Neural progenitor cell (in vitro differentiated cells): ENCODE measurements around the gene FKBP10. TPM values are rescaled to one million over a fixed set of nuclear protein-coding genes. Genes with fewer than 3 reads are reported as not detected.
"Not testable (repeated sequence)": the region's sequence is repeated elsewhere in the genome, so short reads cannot be mapped to it uniquely, and the experiment has no call there.

ENCODE experiments used
- DNase-seq: peaks from one replicate; pipeline ENCODE4 v3.0.0-alpha.2; 2016; ENCODE audit warnings: low spot score
- H2AFZ ChIP-seq: fragments of 200-600 bp; sonication (generic); replicated peaks from 2 replicates; pipeline ENCODE4 v1.6.1; 2016; ENCODE audit warnings: antibody characterized with exemption
- H3F3A ChIP-seq: fragments of 200-600 bp; sonication (generic); 2 replicates; pipeline ENCODE4 v1.6.1; 2016; ENCODE audit warnings: antibody characterized with exemption, low read depth
- H3K27ac ChIP-seq: fragments of 200-600 bp; sonication (generic); 2 replicates; pipeline ENCODE4 v1.5.1; 2016; ENCODE audit warnings: mild to moderate bottlenecking
- H3K27me3 ChIP-seq: fragments of 200-600 bp; sonication (generic); 2 replicates; pipeline ENCODE4 v1.6.1; 2016; ENCODE audit warnings: mild to moderate bottlenecking, moderate library complexity
- H3K36me3 ChIP-seq: fragments of 200-600 bp; sonication (generic); 2 replicates; pipeline ENCODE4 v1.5.1; 2016
- H3K4me1 ChIP-seq: fragments of 200-600 bp; sonication (generic); 2 replicates; pipeline ENCODE4 v1.6.1; 2016; ENCODE audit warnings: mixed run types
- H3K4me2 ChIP-seq: fragments of 200-600 bp; sonication (generic); 2 replicates; pipeline ENCODE4 v1.6.1; 2016
- H3K4me3 ChIP-seq: fragments of 200-600 bp; sonication (generic); 2 replicates; pipeline ENCODE4 v1.5.1; 2016
- H3K79me2 ChIP-seq: fragments of 200-600 bp; sonication (generic); 2 replicates; pipeline ENCODE4 v1.6.1; 2016; ENCODE audit warnings: low read depth
- H3K9ac ChIP-seq: fragments of 200-600 bp; sonication (generic); 2 replicates; pipeline ENCODE4 v1.6.1; 2016
- H3K9me3 ChIP-seq: fragments of 200-600 bp; sonication (generic); 2 replicates; pipeline ENCODE4 v1.5.1; 2016; ENCODE audit warnings: low read depth
- H4K20me1 ChIP-seq: fragments of 200-600 bp; sonication (generic); 2 replicates; pipeline ENCODE4 v1.6.1; 2016; ENCODE audit warnings: low read depth
- H3K27ac Mint-ChIP-seq: 3 replicates; pipeline ENCODE4 v1.8.0; 2021; ENCODE audit warnings: mixed read lengths
- H3K27me3 Mint-ChIP-seq: 2 replicates; pipeline ENCODE4 v1.8.0; 2022; ENCODE audit warnings: low read depth, mild to moderate bottlenecking, inconsistent platforms, moderate library complexity, mixed read lengths; ENCODE audit not compliant: insufficient read depth
- H3K36me3 Mint-ChIP-seq: 3 replicates; pipeline ENCODE4 v1.8.0; 2021; ENCODE audit warnings: mixed read lengths
- H3K4me1 Mint-ChIP-seq: 3 replicates; pipeline ENCODE4 v1.8.0; 2021; ENCODE audit warnings: mixed read lengths
- H3K4me3 Mint-ChIP-seq: 3 replicates; pipeline ENCODE4 v1.8.0; 2021; ENCODE audit warnings: mild to moderate bottlenecking, moderate library complexity, mixed read lengths
- H3K9me3 Mint-ChIP-seq: 3 replicates; pipeline ENCODE4 v1.8.0; 2020; ENCODE audit warnings: mixed read lengths
- EZH2 ChIP-seq: fragments of 200-600 bp; sonication (generic); IDR thresholded peaks from 2 replicates; pipeline ENCODE4 v1.6.1; 2017; ENCODE audit warnings: antibody characterized with exemption, mild to moderate bottlenecking, moderate library complexity
- EZH2phosphoT487 ChIP-seq: fragments of 200-600 bp; sonication (generic); IDR thresholded peaks from 2 replicates; pipeline ENCODE4 v1.6.1; 2017; ENCODE audit warnings: antibody characterized with exemption
- total RNA-seq: library from RNA; depleted of rRNA; stranded (reverse); fragments of >200 nt; gene quantifications from 2 replicates; pipeline ENCODE4 v1.2.3, GENCODE V29; 2015; ENCODE audit warnings: low replicate concordance
- TF ChIP-seq, protein P1 (sequence below): fragments of 200-600 bp; sonication (generic); IDR thresholded peaks from 2 replicates; pipeline ENCODE4 v1.5.1; 2017; ENCODE audit warnings: antibody characterized with exemption, mild to moderate bottlenecking

FKBP10 gene
- total RNA-seq, 1 donor from 2014 or later = 108 TPM

GRCh38 chr17:41825175-41825845, 12.5 kb downstream of the FKBP10 start:
- Histone ChIP-seq H3K36me3 (no peaks in the 10 kb centered on the region), H3K4me2 (no peak overlapping the region), H3K4me1 (peaks cover 9% of the 10 kb centered on the region), H2AFZ (no peak overlapping the region), H3K4me3 (no peak overlapping the region), H3K9ac (no peak overlapping the region), H3K79me2 (no peaks in the 10 kb centered on the region), H3K9me3 (no peaks in the 10 kb centered on the region), H3F3A (peaks cover 17% of the 10 kb centered on the region), H3K27me3 (no peaks in the 10 kb centered on the region), H3K27ac (no peak overlapping the region), H4K20me1 (peaks cover 17% of the 10 kb centered on the region)
- DNase-seq = no peak
- Mint-ChIP-seq H3K4me1 (peaks cover 18% of the 10 kb centered on the region), H3K27ac (no peak overlapping the region), H3K27me3 (peaks cover 8% of the 10 kb centered on the region), H3K4me3 (no peak overlapping the region), H3K36me3 (peaks cover 22% of the 10 kb centered on the region), H3K9me3 (no peaks in the 10 kb centered on the region)
- TF ChIP-seq, protein P1, sequence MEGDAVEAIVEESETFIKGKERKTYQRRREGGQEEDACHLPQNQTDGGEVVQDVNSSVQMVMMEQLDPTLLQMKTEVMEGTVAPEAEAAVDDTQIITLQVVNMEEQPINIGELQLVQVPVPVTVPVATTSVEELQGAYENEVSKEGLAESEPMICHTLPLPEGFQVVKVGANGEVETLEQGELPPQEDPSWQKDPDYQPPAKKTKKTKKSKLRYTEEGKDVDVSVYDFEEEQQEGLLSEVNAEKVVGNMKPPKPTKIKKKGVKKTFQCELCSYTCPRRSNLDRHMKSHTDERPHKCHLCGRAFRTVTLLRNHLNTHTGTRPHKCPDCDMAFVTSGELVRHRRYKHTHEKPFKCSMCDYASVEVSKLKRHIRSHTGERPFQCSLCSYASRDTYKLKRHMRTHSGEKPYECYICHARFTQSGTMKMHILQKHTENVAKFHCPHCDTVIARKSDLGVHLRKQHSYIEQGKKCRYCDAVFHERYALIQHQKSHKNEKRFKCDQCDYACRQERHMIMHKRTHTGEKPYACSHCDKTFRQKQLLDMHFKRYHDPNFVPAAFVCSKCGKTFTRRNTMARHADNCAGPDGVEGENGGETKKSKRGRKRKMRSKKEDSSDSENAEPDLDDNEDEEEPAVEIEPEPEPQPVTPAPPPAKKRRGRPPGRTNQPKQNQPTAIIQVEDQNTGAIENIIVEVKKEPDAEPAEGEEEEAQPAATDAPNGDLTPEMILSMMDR = no peak
- no peak for TF ChIP-seq EZH2phosphoT487
- no peak for TF ChIP-seq EZH2

- not testable (repeated sequence) for H3K4me3 Mint-ChIP-seq, DNase-seq, H2AFZ ChIP-seq, H3K4me1 Mint-ChIP-seq, H3K9me3 Mint-ChIP-seq, H3K4me3 ChIP-seq, H3K27me3 Mint-ChIP-seq, H3F3A ChIP-seq, H3K27ac ChIP-seq, H3K9ac ChIP-seq, H3K9me3 ChIP-seq, H3K36me3 ChIP-seq, H3K4me2 ChIP-seq, H3K27me3 ChIP-seq, H3K27ac Mint-ChIP-seq, H3K4me1 ChIP-seq
- peaks cover 39% of the 10 kb centered on the region for H3K36me3 Mint-ChIP-seq
- Histone ChIP-seq H4K20me1 (peaks cover 12% of the 10 kb centered on the region), H3K79me2 (peaks cover 12% of the 10 kb centered on the region)
Observed at GRCh38 chr17:41829961-41830360, 17.2 kb downstream of the FKBP10 start.

DNA sequence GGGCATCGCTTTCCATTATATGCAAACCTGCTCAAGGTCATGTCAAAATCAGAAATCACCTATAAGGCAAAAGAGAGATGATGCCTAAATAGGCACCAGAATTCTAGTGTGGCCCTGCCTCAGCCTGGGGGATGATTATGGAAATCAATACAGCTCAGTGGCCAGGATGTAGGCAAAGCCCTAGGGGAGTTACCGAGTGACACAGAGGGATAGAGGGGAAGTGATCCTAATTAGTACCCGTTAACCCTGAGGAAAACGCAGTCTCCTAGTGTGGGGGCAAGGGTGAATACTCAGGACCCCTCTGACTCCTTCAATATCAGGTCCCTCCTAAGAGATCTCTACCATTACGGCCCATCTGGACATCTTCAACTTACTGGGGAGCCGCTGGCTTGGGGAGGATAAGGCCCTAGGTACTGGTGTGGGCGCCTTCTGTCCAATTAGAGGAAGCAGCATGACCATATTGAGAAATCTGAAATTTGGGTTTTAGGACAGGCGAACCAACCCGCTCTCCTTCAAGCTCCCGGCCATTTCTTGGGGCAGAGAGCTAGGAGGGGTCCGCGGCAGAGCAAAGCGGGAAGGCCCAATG, 22.5 kb downstream of the FKBP10 start:
- no peak overlapping the region for H3K27ac ChIP-seq
- peaks cover 12% of the 10 kb centered on the region for H3K4me1 Mint-ChIP-seq

More for the DNA sequence above, 22.5 kb downstream of the FKBP10 start:
- peak; percentile 25 for DNase-seq
- Histone ChIP-seq H4K20me1 (peaks cover 17% of the 10 kb centered on the region), H3K4me3 (peak overlapping the region; percentile 98), H3K9ac (peak overlapping the region; percentile 73), H3K27me3 (peaks cover 14% of the 10 kb centered on the region), H3F3A (no peaks in the 10 kb centered on the region), H3K4me2 (peak overlapping the region; percentile 99), H3K79me2 (peaks cover 18% of the 10 kb centered on the region), H3K36me3 (no peaks in the 10 kb centered on the region), H3K4me1 (peaks cover 7% of the 10 kb centered on the region), H2AFZ (peak overlapping the region; percentile 98), H3K9me3 (no peaks in the 10 kb centered on the region)
- Mint-ChIP-seq H3K36me3 (peaks cover 27% of the 10 kb centered on the region), H3K27ac (no peak overlapping the region), H3K27me3 (peaks cover 3% of the 10 kb centered on the region), H3K4me3 (peak overlapping the region; percentile 93), H3K9me3 (no peaks in the 10 kb centered on the region)
- no peak for TF ChIP-seq EZH2
- TF ChIP-seq, protein P1 = no peak
- TF ChIP-seq EZH2phosphoT487 = no peak
